Measurements from ENCODE around the gene SRPK2. TPM values are rescaled to one million over a fixed set of nuclear protein-coding genes. Genes with fewer than 3 reads are reported as not detected.

Gene SRPK2
- total and polyA plus RNA-seq, 2 of the 13 experiments (the other 11 are each of a cell fraction or from before 2014, with no cell fraction given): 10.1 to 22.3 TPM

DNA sequence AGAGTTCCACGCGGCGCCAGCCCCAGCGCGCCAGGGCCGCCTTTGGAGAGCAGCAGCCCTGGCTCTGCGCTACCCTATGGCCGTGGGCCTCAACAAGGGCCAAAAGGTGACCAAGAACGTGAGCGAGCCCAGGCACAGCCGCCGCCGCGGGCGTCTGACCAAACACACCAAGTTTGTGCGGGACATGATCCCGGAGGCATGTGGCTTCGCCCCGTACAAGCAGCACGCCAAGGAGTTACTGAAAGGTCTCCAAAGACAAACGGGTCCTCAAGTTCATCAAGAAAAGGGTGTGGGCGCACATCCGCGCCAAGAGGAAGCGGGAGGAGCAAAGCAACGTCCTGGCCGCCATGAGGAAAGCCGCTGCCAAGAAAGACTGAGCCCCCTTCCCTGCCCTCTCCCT is 144.1 kb downstream of the SRPK2 start:
- Histone ChIP-seq H3K79me2 (ENCODE audit: insufficient read depth, low read length) (peaks cover 13% of the 10 kb centered on the region), H3K4me1 (ENCODE audit: insufficient read depth, low read length) (peaks cover 43% of the 10 kb centered on the region), H3K4me3 (replicated peaks in 1 of 3; ENCODE audit: insufficient read depth in 1 of 3, low read depth in 2 of 3, low read length in 3 of 3) (no peak overlapping the region), H4K20me1 (ENCODE audit: insufficient read depth, low read length) (peaks cover 5% of the 10 kb centered on the region; the same call in 1 of the 2 replicates), H3K27ac (ENCODE audit: extremely low read length, insufficient read depth, low read length) (no peak overlapping the region), H2AFZ (ENCODE audit: low read length) (no peak overlapping the region), H3K4me2 (ENCODE audit: low read depth, low read length) (no peak overlapping the region), H3K9ac (ENCODE audit: insufficient read depth, low read depth, low read length) (no peak overlapping the region), H3K36me3 (replicated peaks in 1 of 2; ENCODE audit: control insufficient read depth in 1 of 2, insufficient read depth in 2 of 2, low read length in 2 of 2) (no peaks in the 10 kb centered on the region), H3K27me3 (ENCODE audit: control insufficient read depth in 1 of 2, insufficient read depth in 2 of 2, low read length in 2 of 2) (no peaks in the 10 kb centered on the region), H3K9me3 (ENCODE audit: low read length) (no peaks in the 10 kb centered on the region)
- in situ Hi-C loops (cut with HindIII; ENCODE audit: extremely low pct_ligation_motif_present, low pct_unique_long_range_greater_than_20kb): no loop called here
- BruUV-seq (replicated peaks): no TSS peak
- intact Hi-C loops (cut with micrococcal nuclease; ENCODE audit: unreplicated experiment): no loop called here
- CTCF ChIA-PET (ENCODE audit: low intra/inter-chr PET ratio, low total read pairs): no interaction called here
- TF ChIP-seq PAX8 (CRISPR knock-in tag; IDR thresholded peaks at IDR 0.05; ENCODE audit: borderline replicate concordance) (no peak), PCBP2 (optimal IDR thresholded peaks at IDR 0.05; ENCODE audit: low read depth, low read length, poor library complexity, severe bottlenecking) (no peak), ZFP41 (CRISPR knock-in tag; IDR thresholded peaks at IDR 0.05; ENCODE audit: borderline replicate concordance) (no peak), MAFF (IDR thresholded peaks at IDR 0.05; ENCODE audit: low read depth, low read length) (no peak), ZNF337 (CRISPR knock-in tag; IDR thresholded peaks at IDR 0.05; ENCODE audit: borderline replicate concordance, low read depth) (no peak), PREB (CRISPR knock-in tag; IDR thresholded peaks at IDR 0.05) (no peak)
- FAIRE-seq (no peak), ATAC-seq (no peak), DNase-seq (ENCODE audit: low spot score) (no peak)
- POLR2A ChIA-PET: no interaction called here
- 95% methylated on average over 27 of the region's 28 CpGs for WGBS (ENCODE audit: low lambda C conversion rate)

DNA sequence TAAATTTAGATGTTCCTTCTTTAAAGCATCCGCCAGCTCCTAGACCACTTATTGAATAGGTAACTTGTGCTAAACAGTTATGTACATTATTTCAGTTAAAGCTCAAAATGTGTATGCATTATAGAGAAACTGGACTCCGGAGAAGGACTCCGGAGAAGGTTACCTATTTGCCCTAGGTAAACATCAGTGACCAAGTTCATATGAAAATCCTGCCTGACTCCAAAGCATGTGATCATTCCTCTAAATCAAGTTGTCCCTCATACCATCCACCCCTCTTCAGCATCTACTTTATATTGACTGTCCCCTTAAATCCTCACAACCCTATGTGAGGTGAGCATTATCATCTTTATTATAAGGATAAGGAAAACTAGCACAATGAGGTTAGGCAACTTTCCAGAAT is 147.5 kb downstream of the SRPK2 start:
- intact Hi-C loops (cut with micrococcal nuclease; ENCODE audit: unreplicated experiment): loop anchor here (1.0 kb wide), 1 partner anchor 63 kb away; no protein-coding TSS in a partner anchor
- peaks cover 23% of the 10 kb centered on the region for H3K79me2 ChIP-seq (ENCODE audit: insufficient read depth, low read length)
- no peak overlapping the region for H3K9ac ChIP-seq (ENCODE audit: insufficient read depth, low read depth, low read length)
- CTCF ChIA-PET (ENCODE audit: low intra/inter-chr PET ratio, low total read pairs): no interaction called here
- ATAC-seq (no peak), DNase-seq (ENCODE audit: low spot score) (no peak), FAIRE-seq (peak; percentile 8)
- H4K20me1 ChIP-seq (ENCODE audit: insufficient read depth, low read length): peaks cover 5% of the 10 kb centered on the region; the same call in 1 of the 2 replicates
- no peaks in the 10 kb centered on the region for H3K9me3 ChIP-seq (ENCODE audit: low read length)
- in situ Hi-C loops (cut with HindIII; ENCODE audit: extremely low pct_ligation_motif_present, low pct_unique_long_range_greater_than_20kb): no loop called here
- no peak overlapping the region for H3K4me3 ChIP-seq (replicated peaks in 1 of 3; ENCODE audit: insufficient read depth in 1 of 3, low read depth in 2 of 3, low read length in 3 of 3)
- H3K4me1 ChIP-seq (ENCODE audit: insufficient read depth, low read length): peaks cover 31% of the 10 kb centered on the region
- no peak overlapping the region for H3K27ac ChIP-seq (ENCODE audit: extremely low read length, insufficient read depth, low read length)
- no peak overlapping the region for H2AFZ ChIP-seq (ENCODE audit: low read length)
- no peak overlapping the region; the same call in 1 of the 2 replicates for H3K4me2 ChIP-seq (ENCODE audit: low read depth, low read length)
- no TSS peak for BruUV-seq (replicated peaks)
- POLR2A ChIA-PET: no interaction called here
- WGBS (ENCODE audit: low lambda C conversion rate): 33% methylated on average over 3 of the region's 3 CpGs
- no peaks in the 10 kb centered on the region for H3K36me3 ChIP-seq (replicated peaks in 1 of 2; ENCODE audit: control insufficient read depth in 1 of 2, insufficient read depth in 2 of 2, low read length in 2 of 2)
- TF ChIP-seq AHR (CRISPR knock-in tag; IDR thresholded peaks at IDR 0.05): no peak
- TF ChIP-seq, protein P1, sequence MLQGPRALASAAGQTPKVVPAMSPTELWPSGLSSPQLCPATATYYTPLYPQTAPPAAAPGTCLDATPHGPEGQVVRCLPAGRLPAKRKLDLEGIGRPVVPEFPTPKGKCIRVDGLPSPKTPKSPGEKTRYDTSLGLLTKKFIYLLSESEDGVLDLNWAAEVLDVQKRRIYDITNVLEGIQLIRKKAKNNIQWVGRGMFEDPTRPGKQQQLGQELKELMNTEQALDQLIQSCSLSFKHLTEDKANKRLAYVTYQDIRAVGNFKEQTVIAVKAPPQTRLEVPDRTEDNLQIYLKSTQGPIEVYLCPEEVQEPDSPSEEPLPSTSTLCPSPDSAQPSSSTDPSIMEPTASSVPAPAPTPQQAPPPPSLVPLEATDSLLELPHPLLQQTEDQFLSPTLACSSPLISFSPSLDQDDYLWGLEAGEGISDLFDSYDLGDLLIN (CRISPR knock-in tag; IDR thresholded peaks at IDR 0.05; ENCODE audit: borderline replicate concordance): no peak
- no peak for TF ChIP-seq GPN1 (CRISPR knock-in tag; IDR thresholded peaks at IDR 0.05; ENCODE audit: borderline replicate concordance)
- TF ChIP-seq SALL2 (CRISPR knock-in tag; IDR thresholded peaks at IDR 0.05): no peak
- TF ChIP-seq TRIM24 (CRISPR knock-in tag; IDR thresholded peaks at IDR 0.05): no peak
- TF ChIP-seq FOXA3 (CRISPR knock-in tag; IDR thresholded peaks at IDR 0.05): peak; percentile 55
- H3K27me3 ChIP-seq (ENCODE audit: control insufficient read depth in 1 of 2, insufficient read depth in 2 of 2, low read length in 2 of 2): no peaks in the 10 kb centered on the region

All from HepG2 (cell line).